ENCODE measurements around the gene BAG3.

GRCh38 chr10:119651514-119652360 is 557 bp downstream of the BAG3 start:
- TF ChIP-seq TEAD4 (IDR thresholded peaks at IDR 0.05) (no peak), USF1 (IDR thresholded peaks at IDR 0.05) (no peak)
